Measurements from ENCODE around the gene ZNRD2.

ZNRD2 gene

GRCh38 chr11:65593518-65594414 lies 23.5 kb downstream of the ZNRD2 start:
- H3K36me3 ChIP-seq (ENCODE audit: low read depth), result peaks cover 26% of the 10 kb centered on the region
- ATAC-seq (ENCODE audit: low read depth) (0 out of 3 replicates have a peak, but pooled peaks have one; percentile 10), DNase-seq (ENCODE audit: low spot score) (no peak)
- no peaks in the 10 kb centered on the region for H3K9me3 ChIP-seq (ENCODE audit: severe bottlenecking)
- no peaks in the 10 kb centered on the region for H3K27me3 ChIP-seq (ENCODE audit: insufficient read depth, poor library complexity, severe bottlenecking)
- peak; percentile 65 for TF ChIP-seq CTCF (IDR thresholded peaks at IDR 0.05; ENCODE audit: poor library complexity, severe bottlenecking)
- peak overlapping the region; percentile 32 for H3K27ac ChIP-seq (ENCODE audit: poor library complexity, severe bottlenecking)
- H3K4me3 ChIP-seq (ENCODE audit: severe bottlenecking), result no peak overlapping the region
- H3K4me1 ChIP-seq (ENCODE audit: insufficient read depth, poor library complexity, severe bottlenecking), result peaks cover 9% of the 10 kb centered on the region

GRCh38 chr11:65595131-65595530 lies 24.9 kb downstream of the ZNRD2 start:
- peaks cover 9% of the 10 kb centered on the region for H3K4me1 ChIP-seq (ENCODE audit: insufficient read depth, poor library complexity, severe bottlenecking)
- ATAC-seq (ENCODE audit: low read depth), result 0 out of 3 replicates have a peak, but pooled peaks have one; percentile 1
- H3K9me3 ChIP-seq (ENCODE audit: severe bottlenecking), result no peaks in the 10 kb centered on the region
- TF ChIP-seq CTCF (IDR thresholded peaks at IDR 0.05; ENCODE audit: poor library complexity, severe bottlenecking), result no peak
- no peak overlapping the region for H3K27ac ChIP-seq (ENCODE audit: poor library complexity, severe bottlenecking)
- peaks cover 22% of the 10 kb centered on the region for H3K36me3 ChIP-seq (ENCODE audit: low read depth)
- H3K27me3 ChIP-seq (ENCODE audit: insufficient read depth, poor library complexity, severe bottlenecking), result no peaks in the 10 kb centered on the region
- no peak for DNase-seq (ENCODE audit: low spot score)
- H3K4me3 ChIP-seq (ENCODE audit: severe bottlenecking), result no peak overlapping the region

- H3K27ac ChIP-seq (ENCODE audit: poor library complexity, severe bottlenecking), result no peak within 1 kb of the TSS
- no peak within 1 kb of the TSS for H3K4me3 ChIP-seq (ENCODE audit: severe bottlenecking)
- H3K36me3 ChIP-seq (ENCODE audit: low read depth), result peaks cover 18% of the 10 kb centered on the region
- H3K27me3 ChIP-seq (ENCODE audit: insufficient read depth, poor library complexity, severe bottlenecking), result no peaks in the 10 kb centered on the region
- no peaks in the 10 kb centered on the region for H3K9me3 ChIP-seq (ENCODE audit: severe bottlenecking)
- peaks cover 9% of the 10 kb centered on the region for H3K4me1 ChIP-seq (ENCODE audit: insufficient read depth, poor library complexity, severe bottlenecking)
- peak; percentile 6; the same call in 1 of the 3 replicates for ATAC-seq (ENCODE audit: low read depth)
- no peak for TF ChIP-seq CTCF (IDR thresholded peaks at IDR 0.05; ENCODE audit: poor library complexity, severe bottlenecking)
- DNase-seq (ENCODE audit: low spot score), result no peak
Measured at GRCh38 chr11:65595543-65596281, 25.4 kb downstream of the ZNRD2 start, which contains the start of gene KCNK7. Gene KCNK7 (minus strand): TSS chr11:65595800. CDS start chr11:65595772, 28 bp downstream.

GRCh38 chr11:65596520-65596919 lies 26.2 kb downstream of the ZNRD2 start:
- no peaks in the 10 kb centered on the region for H3K9me3 ChIP-seq (ENCODE audit: severe bottlenecking)
- no peak for DNase-seq (ENCODE audit: low spot score)
- H3K4me3 ChIP-seq (ENCODE audit: severe bottlenecking), result no peak overlapping the region
- no peak for ATAC-seq (ENCODE audit: low read depth)
- TF ChIP-seq CTCF (IDR thresholded peaks at IDR 0.05; ENCODE audit: poor library complexity, severe bottlenecking), result no peak
- H3K36me3 ChIP-seq (ENCODE audit: low read depth), result peaks cover 11% of the 10 kb centered on the region; the same call in 1 of the 2 replicates
- peaks cover 9% of the 10 kb centered on the region for H3K4me1 ChIP-seq (ENCODE audit: insufficient read depth, poor library complexity, severe bottlenecking)
- no peaks in the 10 kb centered on the region for H3K27me3 ChIP-seq (ENCODE audit: insufficient read depth, poor library complexity, severe bottlenecking)
- H3K27ac ChIP-seq (ENCODE audit: poor library complexity, severe bottlenecking), result no peak overlapping the region
